Gastroesophageal sphincter (tissue), 3 donors: ENCODE results near the gene AFG3L2.
"Not testable (repeated sequence)": the region's sequence is repeated elsewhere in the genome, so short reads cannot be mapped to it uniquely, and the experiment has no call there.

Experiments used
- POLR2A ChIP-seq, 2 donors: fragments of 450-650 bp; IDR thresholded peaks; one replicate each; pipeline ENCODE4 v1.6.1; 2017; ENCODE audit warnings: antibody characterized with exemption in 2 of 2, mild to moderate bottlenecking in 2 of 2, moderate library complexity in 1 of 2
- POLR2AphosphoS5 ChIP-seq: sonication (generic); formaldehyde crosslinking; IDR thresholded peaks from one replicate; pipeline ENCODE4 v1.6.1; 2017; ENCODE audit warnings: antibody characterized with exemption
- TF ChIP-seq, protein P1 (sequence below), 4 experiments: fragments of 200-600 bp in 2 of 4; fragments of 450-650 bp in 2 of 4; sonication (generic) in 1 of 4; IDR thresholded peaks; one replicate each; pipeline ENCODE4 v1.5.1; 2017 to 2019; ENCODE audit warnings: antibody characterized with exemption in 4 of 4, mild to moderate bottlenecking in 2 of 4, moderate library complexity in 2 of 4

GRCh38 chr18:12383759-12384158 lies 6.7 kb upstream of the AFG3L2 start:
- TF ChIP-seq, protein P1, sequence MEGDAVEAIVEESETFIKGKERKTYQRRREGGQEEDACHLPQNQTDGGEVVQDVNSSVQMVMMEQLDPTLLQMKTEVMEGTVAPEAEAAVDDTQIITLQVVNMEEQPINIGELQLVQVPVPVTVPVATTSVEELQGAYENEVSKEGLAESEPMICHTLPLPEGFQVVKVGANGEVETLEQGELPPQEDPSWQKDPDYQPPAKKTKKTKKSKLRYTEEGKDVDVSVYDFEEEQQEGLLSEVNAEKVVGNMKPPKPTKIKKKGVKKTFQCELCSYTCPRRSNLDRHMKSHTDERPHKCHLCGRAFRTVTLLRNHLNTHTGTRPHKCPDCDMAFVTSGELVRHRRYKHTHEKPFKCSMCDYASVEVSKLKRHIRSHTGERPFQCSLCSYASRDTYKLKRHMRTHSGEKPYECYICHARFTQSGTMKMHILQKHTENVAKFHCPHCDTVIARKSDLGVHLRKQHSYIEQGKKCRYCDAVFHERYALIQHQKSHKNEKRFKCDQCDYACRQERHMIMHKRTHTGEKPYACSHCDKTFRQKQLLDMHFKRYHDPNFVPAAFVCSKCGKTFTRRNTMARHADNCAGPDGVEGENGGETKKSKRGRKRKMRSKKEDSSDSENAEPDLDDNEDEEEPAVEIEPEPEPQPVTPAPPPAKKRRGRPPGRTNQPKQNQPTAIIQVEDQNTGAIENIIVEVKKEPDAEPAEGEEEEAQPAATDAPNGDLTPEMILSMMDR (IDR thresholded peaks at IDR 0.05), result not testable (repeated sequence)
- TF ChIP-seq POLR2A (IDR thresholded peaks at IDR 0.05); POLR2AphosphoS5: not testable (repeated sequence)
